ENCODE measurements around the gene GNLY. TPM values are rescaled to one million over a fixed set of nuclear protein-coding genes. Genes with fewer than 3 reads are reported as not detected.

Gene GNLY
- total and polyA plus RNA-seq, 2 of the 4 experiments (the other 2 are of a cell fraction) = not detected

DNA sequence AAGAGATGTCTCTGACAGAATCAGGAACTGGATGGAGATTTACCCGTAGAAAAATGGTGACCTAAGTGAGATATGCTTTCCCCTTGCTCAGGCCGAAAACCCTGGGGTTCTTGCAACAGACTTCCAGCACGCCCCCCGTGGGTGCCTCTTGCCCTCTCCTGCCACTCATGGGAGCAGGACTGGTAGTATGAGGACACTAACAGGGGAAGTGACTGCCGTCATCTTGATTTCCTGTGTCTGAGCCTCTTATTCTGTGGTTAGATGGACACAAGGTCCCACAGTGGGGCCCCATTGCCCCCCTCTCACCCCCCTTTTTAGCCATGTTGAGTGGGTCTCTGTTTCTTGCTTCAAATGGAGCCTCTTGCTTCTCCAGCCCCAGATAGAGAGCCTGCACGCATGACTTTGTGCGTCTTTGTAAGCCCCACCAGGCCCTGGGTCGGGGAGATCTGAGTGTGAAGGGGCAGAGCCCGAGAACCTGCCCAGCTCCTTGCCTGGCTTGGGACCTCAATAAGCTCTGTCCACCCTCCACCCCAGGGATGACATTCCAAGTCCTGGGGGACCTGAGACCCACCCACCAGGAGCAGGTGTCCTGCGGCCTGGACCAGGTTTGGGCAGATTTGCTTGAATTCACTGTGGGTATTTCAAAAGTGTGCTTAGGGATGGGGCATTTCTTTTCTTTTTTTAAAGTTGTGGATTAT is 12.6 kb downstream of the GNLY start:
- Histone ChIP-seq H3K9ac (ENCODE audit: low read depth, low read length) (no peak overlapping the region), H4K20me1 (ENCODE audit: insufficient read depth, low read length) (no peaks in the 10 kb centered on the region), H3K18ac (ENCODE audit: low read depth, low read length) (no peak overlapping the region), H3K4me2 (ENCODE audit: low read depth, low read length) (no peak overlapping the region), H2BK120ac (ENCODE audit: low read depth, low read length) (peak overlapping the region; percentile 91; the same call in 1 of the 2 replicates), H4K5ac (ENCODE audit: low read depth, low read length) (no peak overlapping the region), H3K9me3 (ENCODE audit: control insufficient read depth, insufficient read depth, low read length) (no peaks in the 10 kb centered on the region), H3K9me1 (ENCODE audit: insufficient read depth, low read length) (no peaks in the 10 kb centered on the region), H2AFZ (replicated peaks; ENCODE audit: low read length, poor library complexity) (no peak overlapping the region), H2AK5ac (ENCODE audit: low read depth, low read length) (peak overlapping the region; percentile 67; the same call in 1 of the 2 replicates), H3K4me3 (ENCODE audit: insufficient read depth, low read depth, low read length) (no peak overlapping the region), H3K4ac (ENCODE audit: low read depth, low read length) (peak overlapping the region; percentile 13), H4K91ac (ENCODE audit: insufficient read depth, low read depth, low read length) (peak overlapping the region; percentile 8; the same call in 1 of the 2 replicates), H3K27ac (ENCODE audit: insufficient read depth, low read length) (no peak overlapping the region), H3K56ac (ENCODE audit: extremely low read depth, insufficient read depth, low read length) (no peak overlapping the region), H4K8ac (ENCODE audit: low read depth in 2 of 2, low read length in 2 of 2) (peak overlapping the region in 1 of 2 experiments; percentile 10; a peak in 1 of 4 replicates), H3K23ac (ENCODE audit: low read depth, low read length) (no peak overlapping the region), H2AK9ac (replicated peaks; ENCODE audit: low read depth, low read length, poor library complexity) (peak overlapping the region; percentile 18), H3K36me3 (ENCODE audit: control insufficient read depth, insufficient read depth, low read length) (no peaks in the 10 kb centered on the region), H2BK5ac (ENCODE audit: low read depth, low read length, poor library complexity, severe bottlenecking) (no peak overlapping the region), H3K14ac (replicated peaks; ENCODE audit: low read depth, low read length) (no peak overlapping the region), H2BK15ac (ENCODE audit: low read depth, low read length) (peak overlapping the region; percentile 26; the same call in 1 of the 3 replicates), H3K4me1 (ENCODE audit: control insufficient read depth, insufficient read depth, low read length) (peaks cover 19% of the 10 kb centered on the region), H3K79me1 (ENCODE audit: low read depth in 1 of 2, low read length in 2 of 2) (no peaks in the 10 kb centered on the region), H3K27me3 (ENCODE audit: control insufficient read depth, insufficient read depth, low read length) (no peaks in the 10 kb centered on the region; the same call in 1 of the 2 replicates), H2BK20ac (ENCODE audit: low read depth, low read length) (peak overlapping the region; percentile 35)
- POLR2A ChIA-PET (ENCODE audit: unreplicated experiment) = no interaction called here
- no peak for ATAC-seq (ENCODE audit: low read depth)
- intact Hi-C loops (cut with micrococcal nuclease) = loop anchor here (1.0 to 5.0 kb wide), 4 partner anchors 27 to 284 kb away; no protein-coding TSS in a partner anchor
- TF ChIP-seq FOS (IDR thresholded peaks at IDR 0.05; ENCODE audit: low read depth, low read length) (no peak), RCOR1 (IDR thresholded peaks at IDR 0.05; ENCODE audit: insufficient replicate concordance, low read length) (no peak)
- no peak for DNase-seq
- WGBS, 2 experiments (ENCODE audit: extremely low coverage in 2 of 2, insufficient read length in 1 of 2) = 80% methylated on average over 1 of the region's 10 CpGs; no CpG with 5 or more reads in 1 of the 2 experiments
- dilution Hi-C loops (cut with HindIII; ENCODE audit: low sequenced_read_pairs, unreplicated experiment) = no loop called here
- in situ Hi-C loops (cut with MboI; ENCODE audit: low sequenced_read_pairs) = loop anchor here (5.0 kb wide), 1 partner anchor 59 kb away; no protein-coding TSS in a partner anchor
- CTCF ChIA-PET = interaction anchor here (1.3 to 2.8 kb wide), 6 partner anchors 13 to 102 kb away, joined by 3 to 18 read pairs (median 5); partner anchors contain the start of gene GNLY
- BruUV-seq (replicated peaks) = no TSS peak

Data from IMR-90 (cell line).